OCI-LY1 (cell line): ENCODE data around the gene GTF2E1.

ENCODE experiments used
- EZH2 ChIP-seq: fragments of 200-600 bp; sonication (generic), shearing (Covaris generic); IDR thresholded peaks from 2 replicates; pipeline ENCODE4 v1.8.0; 2017; ENCODE audit warnings: borderline replicate concordance, mixed run types, mild to moderate bottlenecking, antibody characterized with exemption, low read length, moderate library complexity, mixed read lengths
- TF ChIP-seq, protein P1 (sequence below): fragments of 200-600 bp; sonication (generic), shearing (Covaris generic); IDR thresholded peaks from 2 replicates; pipeline ENCODE4 v1.5.1; 2017; ENCODE audit warnings: mild to moderate bottlenecking, antibody characterized with exemption, low read length, moderate library complexity, mixed read lengths

DNA sequence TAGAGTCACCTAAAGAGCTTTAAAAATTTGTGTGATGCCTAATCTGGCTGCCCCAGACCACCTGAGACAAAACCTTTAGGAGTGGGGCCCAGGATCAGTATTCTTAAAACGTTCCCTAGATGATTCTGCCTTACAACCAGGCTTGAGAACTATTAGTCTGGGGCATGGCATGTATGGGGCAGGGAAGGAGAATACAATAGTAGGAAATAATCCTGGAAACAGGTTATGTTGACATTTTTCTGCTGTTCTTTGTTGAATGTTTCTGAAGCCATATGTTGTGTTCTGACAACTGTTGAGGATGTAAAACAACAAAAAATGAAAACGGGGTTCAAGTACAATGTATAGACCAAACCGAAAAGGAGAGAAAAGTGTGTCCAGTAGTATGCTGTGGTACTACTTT, 2.9 kb downstream of the GTF2E1 start:
- TF ChIP-seq, protein P1, sequence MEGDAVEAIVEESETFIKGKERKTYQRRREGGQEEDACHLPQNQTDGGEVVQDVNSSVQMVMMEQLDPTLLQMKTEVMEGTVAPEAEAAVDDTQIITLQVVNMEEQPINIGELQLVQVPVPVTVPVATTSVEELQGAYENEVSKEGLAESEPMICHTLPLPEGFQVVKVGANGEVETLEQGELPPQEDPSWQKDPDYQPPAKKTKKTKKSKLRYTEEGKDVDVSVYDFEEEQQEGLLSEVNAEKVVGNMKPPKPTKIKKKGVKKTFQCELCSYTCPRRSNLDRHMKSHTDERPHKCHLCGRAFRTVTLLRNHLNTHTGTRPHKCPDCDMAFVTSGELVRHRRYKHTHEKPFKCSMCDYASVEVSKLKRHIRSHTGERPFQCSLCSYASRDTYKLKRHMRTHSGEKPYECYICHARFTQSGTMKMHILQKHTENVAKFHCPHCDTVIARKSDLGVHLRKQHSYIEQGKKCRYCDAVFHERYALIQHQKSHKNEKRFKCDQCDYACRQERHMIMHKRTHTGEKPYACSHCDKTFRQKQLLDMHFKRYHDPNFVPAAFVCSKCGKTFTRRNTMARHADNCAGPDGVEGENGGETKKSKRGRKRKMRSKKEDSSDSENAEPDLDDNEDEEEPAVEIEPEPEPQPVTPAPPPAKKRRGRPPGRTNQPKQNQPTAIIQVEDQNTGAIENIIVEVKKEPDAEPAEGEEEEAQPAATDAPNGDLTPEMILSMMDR = no peak
- TF ChIP-seq EZH2 = no peak
